ENCODE measurements around the gene TBC1D14. TPM values are rescaled to one million over a fixed set of nuclear protein-coding genes. Genes with fewer than 3 reads are reported as not detected.

The TBC1D14 gene
- total RNA-seq, 1 donor from 2014 or later = 36.7 TPM

DNA sequence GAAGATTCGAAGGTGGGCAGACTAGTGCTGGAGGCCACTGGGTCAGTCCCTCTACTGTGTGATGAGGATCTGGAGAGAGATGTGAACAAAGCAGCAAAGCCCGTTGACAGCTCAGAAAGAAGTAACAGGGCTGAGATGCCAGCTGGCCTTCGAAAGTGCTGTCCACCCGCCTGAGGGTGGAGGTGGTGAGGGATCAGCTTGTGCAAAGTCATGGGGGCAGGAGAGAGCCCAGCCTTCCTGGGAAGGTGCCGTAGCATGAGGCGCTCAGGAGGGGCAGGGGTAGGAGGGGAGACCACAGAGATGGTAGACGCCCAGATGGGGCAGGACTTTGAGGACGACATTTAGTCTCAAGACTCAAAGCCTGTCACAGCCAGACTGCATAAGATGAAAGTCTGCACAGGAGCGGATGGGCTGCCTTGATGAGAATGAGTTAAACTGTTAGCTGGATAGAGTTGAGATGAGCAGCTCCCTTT is 19.7 kb downstream of the TBC1D14 start:
- no peak for DNase-seq (ENCODE audit: low read depth, low spot score)

DNA sequence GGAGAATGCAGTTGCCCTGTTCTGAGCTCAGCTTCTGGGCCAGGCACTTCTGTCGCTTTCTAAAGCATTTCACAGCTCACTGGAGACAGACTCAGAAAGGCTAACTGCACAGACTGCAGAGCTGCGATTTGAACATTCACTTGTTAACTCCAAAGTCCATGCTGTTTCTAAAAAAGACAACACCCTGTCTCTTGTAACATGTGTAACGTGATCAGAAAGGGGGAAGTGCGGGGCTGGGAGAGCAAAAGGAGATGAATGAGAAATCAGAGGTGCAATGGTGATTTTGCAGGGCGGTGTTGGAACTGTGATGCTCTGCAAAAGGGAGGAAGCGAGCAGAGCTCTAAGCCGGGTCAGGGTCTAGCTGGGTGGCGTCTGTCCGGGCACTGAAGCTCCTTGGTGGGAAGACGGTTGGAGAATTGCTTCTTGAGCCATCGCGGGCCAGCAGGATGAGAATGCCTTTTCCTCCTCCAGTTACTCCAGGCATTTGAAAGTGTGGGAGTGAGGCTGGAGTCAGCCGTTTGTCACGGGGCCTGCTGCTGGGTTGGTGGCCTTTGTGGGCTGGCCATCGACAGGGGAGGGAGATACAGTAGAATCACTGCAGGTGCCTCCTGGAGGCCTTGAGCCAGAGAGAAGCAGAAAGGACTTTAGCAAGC is 20.3 kb downstream of the TBC1D14 start:
- DNase-seq (ENCODE audit: low read depth, low spot score) = no peak

DNA sequence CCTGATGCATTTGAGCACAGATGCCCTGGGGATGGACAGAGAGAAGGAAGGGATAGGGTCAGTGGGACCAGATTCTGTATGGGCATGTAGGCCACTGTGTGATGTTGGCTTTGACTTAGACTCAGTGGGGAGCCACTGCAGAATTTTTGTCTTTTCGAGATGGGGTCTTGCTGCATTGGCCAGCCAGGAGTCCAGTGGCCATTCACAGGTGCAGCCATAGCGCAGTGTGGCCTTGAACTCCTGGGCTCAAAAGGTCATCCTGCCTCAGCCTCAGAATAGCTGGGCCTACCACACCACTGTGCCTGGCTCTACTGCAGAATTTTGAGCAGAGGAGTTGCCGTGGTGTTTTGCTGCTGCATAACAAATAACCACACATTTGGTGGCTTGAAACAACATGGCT is 22.8 kb downstream of the TBC1D14 start:
- DNase-seq (ENCODE audit: low read depth, low spot score) = no peak

DNA sequence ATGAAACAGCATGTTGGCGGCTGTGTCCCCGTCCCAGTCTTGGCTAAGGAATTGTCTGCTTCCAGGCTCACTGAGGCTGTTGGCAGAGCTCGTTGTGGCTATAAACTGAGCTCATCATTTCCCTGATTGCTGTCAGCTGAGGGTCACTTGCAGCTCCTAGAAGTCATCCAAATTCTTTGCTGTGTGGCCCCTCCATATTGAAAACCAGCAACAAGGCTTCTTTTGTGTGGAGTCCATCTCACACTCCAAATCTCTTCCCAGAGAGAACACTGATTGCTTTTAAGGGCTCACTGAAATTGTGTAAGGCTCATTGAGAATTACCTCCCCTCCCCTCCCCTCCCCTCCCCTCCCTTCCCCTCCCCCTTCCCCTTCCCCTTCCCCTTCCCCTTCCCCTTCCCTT is 23.3 kb downstream of the TBC1D14 start:
- DNase-seq (ENCODE audit: low read depth, low spot score) = no peak

DNA sequence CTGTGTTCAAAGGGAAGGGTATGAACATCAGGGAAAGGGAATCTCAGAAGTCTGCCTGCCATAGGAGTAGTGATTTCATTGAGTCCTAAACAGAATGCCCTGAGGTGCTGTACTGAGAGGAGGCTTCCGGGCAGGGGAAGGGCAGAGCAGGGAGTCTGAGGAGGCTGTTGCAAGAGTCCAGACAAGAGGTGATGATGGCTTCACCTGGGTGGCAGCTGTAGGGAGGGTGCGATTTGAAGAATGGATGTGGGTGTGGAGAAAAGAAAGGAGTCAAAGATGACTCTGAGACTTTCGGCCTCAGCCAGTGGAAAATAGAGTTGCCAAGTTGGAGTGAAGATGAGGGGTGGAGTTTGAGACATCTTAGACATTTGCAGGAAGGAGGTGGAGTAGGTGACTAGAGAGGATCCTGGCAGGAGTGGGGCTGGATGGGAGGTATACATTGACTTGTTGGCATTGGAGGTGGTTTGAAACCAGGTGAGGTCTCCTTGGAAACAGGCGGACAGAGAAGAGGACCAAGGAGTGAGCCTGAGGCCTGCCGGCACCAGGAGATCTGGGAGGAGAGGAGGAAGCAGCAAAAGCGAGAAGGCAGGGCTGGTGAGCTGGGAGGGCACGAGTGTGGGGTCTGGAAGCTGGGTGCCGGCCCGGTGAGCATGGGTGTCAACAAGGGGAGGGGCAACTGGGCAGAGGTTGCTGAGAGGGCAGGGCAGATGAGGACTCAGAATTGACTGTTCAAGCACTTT is 24.2 kb downstream of the TBC1D14 start:
- DNase-seq (ENCODE audit: low read depth, low spot score) = no peak

DNA sequence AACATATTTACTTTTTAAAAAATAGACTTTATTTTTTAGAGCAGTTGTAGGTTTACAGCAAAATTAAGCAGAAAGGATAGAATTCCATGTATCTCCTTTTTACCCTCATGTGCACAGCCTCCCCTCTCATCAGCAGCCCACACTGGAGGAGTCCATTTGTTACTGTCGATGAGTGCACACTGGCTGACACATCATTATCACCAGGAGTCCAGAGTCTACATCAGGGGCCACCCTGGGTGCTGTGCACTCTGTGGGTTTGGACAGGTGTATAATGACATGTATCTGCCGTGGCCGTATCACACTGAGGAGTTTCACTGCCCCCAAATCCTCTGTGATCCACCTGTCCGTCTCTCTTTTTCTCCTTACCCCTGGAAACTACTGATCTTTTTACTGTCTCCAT is 26.3 kb downstream of the TBC1D14 start:
- no peak for DNase-seq (ENCODE audit: low read depth, low spot score)

DNA sequence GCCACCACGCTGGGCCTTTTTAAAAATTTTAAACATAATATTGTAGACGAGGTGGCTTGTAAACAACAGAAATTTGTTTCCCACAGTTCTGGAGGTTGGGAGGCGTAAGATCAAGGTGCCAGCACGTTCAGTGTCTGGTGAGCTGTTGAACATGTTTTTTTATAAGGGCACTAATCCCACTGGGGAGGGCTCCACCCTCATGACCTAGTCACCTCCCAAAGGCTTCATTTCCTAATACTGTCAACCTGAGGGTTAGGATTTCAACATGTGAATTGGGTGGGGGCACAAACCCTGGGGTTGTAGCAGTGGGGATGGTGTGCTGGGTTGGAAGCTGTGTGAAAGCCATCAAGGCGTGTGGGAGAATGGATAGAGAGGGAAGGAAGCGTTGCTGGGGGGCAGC is 27.6 kb downstream of the TBC1D14 start:
- no peak for DNase-seq (ENCODE audit: low read depth, low spot score)

DNA sequence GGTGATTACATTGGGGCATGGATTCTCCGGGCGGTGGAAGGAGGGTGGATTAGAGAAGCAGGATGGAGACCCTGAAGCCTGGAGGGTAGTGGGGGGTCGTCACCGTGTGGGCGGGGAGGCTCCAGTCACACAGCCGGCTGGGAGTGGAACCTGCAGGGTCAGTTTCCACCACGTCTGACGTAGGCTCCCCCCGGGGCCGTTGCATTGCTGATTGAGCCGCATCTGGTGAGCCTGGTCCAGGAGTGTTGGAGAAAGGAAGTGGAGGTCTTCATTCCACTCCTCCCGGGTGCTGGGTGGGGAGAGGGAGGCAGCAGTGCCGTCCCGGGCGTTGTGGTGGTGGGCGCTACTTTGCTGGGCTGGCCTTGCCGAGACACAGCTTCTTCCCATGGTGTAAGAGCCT is 28.1 kb downstream of the TBC1D14 start:
- no peak for DNase-seq (ENCODE audit: low read depth, low spot score)

DNA sequence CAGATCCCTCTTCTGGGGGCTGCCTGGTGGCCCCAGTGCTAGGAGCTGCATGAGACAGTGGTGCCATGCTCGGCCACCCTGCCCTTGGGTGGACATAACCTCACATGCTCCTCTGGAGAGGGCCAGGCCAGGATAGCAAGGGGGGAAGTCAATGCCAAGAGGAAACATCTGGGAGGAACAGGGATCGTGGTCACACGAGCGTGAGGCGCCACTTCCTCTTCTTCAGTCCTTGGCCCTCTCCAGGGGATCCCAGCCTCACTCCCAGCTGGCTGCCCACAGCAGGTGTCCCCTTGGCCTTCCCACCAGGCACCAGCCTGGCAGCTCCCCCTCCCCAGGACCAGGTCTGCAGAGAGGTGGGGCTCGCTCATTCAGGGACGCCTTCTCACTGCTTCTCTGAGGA is 28.6 kb downstream of the TBC1D14 start:
- peak; percentile 41 for DNase-seq (ENCODE audit: low read depth, low spot score)

DNA sequence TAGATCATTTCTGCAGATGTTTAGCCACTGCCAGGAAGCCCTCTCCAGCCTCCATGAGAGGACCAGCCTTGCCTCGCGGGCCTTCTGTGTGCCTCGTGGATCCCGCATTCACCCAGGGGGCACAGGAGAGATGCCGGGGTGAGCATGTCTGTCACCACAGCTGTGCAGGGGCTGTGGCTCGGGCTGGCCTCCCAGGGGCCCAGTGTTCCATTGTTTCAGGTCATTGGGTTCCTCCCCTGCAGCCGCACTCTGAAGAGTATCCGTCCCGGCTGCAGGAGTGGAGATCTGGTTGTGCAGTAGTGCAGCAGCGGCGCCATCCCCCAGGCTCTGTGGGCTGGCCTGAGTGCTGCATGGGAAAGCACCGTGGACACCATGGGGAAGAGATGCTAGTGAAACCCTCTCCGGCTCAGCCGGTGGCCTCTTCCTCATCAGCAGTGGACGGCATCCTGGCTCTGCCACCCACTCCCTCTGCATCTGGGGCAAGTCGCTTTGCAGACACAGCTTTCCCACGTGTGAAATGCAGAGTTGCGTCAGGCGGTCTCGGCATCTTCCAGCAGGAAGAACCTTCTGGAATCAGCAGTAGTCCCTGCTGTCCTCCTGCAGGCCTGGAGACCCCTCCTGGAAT is 29.1 kb downstream of the TBC1D14 start:
- DNase-seq (ENCODE audit: low read depth, low spot score) = no peak

DNA sequence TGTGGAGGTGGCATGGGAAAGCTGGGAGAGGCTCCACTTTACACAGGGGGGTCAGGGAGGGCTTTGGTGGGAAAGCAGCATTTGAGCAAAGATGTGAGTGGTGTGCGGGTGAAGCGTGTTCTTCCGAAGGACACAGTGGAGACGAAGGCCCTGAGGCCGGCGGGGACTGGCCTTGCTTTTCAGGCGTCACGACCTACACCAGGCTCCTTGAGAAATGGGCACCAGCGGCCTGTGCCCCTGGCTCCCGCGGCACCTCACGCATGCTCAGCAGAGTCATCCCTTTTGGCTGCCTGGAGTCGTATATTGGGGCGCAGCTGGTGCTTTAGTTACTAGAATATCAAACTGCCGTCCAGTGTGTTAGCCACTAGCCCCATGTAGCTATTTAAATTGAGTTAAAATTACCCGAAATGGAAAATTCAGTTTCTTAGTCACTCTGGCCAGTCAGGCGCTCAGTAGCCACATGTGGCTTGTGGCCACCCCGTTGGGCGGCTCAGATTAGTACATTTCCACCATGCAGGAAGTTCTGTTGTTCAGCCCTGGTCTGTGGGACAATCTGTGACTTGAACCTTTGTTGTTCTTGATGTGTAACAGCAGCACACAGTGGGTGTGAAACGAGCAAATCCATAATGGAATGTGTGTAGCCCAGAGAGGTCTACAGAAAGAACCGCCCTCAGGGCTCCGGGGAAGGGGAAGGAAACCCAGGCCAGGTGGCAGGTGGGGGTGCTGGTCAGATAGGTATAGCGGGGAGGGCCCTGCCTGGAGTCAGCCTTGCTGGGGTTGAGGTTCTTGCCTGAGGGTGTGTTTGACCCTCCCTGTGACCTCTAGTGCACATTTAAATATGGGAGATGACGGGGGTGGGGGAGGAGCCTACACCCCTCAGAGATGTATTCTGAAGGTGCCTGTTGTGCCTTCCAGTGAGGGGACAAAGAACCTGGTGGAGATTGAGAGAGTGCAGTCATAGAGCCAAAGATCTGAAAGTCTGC is 30.4 kb downstream of the TBC1D14 start:
- DNase-seq (ENCODE audit: low read depth, low spot score) = no peak

DNA sequence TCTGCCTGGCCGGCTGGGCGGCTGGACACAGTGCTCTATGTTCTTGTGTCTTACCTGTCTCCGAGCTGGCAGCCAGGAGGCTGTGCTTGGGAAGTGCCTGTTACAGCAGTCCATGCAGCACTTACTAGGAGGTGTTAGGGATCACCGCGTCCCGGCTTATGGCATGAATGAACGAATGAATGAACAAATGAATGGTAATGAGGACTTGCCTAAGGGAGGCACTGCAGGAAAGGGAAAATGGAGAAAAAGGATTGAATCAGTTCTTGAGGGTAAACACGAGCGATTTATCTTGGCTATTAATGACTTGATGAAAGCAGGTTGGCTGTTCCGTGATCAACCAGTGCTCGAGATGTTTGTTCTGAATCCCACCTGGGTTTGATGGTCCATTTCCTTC is 31.1 kb downstream of the TBC1D14 start:
- no peak for DNase-seq (ENCODE audit: low read depth, low spot score)

DNA sequence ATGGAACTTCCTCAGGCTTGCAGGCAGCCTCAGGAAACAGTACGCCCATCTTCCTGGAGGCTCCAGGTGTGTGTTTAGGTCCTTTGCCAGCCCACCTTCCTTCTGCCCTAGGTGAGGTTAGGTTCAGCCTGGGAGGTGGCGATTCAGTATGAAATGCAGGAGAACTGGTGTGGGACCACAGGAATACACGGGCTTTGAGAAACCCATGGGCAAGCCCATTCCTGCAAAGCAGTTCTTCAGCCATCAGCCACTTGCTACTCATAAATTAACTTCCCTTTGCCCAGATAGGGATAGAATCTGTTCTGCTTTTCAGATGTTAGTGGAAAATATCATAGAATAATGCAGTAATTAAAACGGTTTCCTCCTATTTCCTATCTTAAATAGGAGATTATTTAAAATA is 32.2 kb downstream of the TBC1D14 start:
- no peak for DNase-seq (ENCODE audit: low read depth, low spot score)

DNA sequence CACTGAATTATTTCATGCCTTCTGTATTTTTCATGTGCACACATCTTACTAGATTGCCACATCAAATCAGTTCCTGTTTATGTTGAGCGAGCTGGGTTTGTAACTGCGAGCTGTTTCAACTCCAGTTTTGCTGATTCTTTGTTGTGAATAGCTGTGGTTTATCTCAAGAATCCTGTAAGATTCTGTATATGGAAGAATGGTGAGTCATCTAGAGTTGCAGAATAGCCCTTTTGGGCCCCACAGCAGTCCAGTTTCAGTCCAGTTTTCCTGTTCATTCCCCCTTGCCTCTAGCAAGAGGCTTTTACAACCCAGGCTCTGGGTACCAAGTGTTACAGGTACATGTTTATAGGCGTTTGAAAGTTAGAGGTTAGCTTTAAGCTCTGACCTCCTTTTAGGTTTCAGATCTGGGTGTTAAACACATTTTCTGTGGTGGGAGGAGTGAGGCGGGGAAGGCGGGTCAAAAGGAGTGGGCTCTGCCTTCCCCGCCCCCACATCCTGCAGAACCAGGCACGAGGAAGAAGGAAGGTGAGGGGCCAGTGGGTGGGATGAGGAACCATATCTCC is 32.7 kb downstream of the TBC1D14 start:
- peak; percentile 41 for DNase-seq (ENCODE audit: low read depth, low spot score)

DNA sequence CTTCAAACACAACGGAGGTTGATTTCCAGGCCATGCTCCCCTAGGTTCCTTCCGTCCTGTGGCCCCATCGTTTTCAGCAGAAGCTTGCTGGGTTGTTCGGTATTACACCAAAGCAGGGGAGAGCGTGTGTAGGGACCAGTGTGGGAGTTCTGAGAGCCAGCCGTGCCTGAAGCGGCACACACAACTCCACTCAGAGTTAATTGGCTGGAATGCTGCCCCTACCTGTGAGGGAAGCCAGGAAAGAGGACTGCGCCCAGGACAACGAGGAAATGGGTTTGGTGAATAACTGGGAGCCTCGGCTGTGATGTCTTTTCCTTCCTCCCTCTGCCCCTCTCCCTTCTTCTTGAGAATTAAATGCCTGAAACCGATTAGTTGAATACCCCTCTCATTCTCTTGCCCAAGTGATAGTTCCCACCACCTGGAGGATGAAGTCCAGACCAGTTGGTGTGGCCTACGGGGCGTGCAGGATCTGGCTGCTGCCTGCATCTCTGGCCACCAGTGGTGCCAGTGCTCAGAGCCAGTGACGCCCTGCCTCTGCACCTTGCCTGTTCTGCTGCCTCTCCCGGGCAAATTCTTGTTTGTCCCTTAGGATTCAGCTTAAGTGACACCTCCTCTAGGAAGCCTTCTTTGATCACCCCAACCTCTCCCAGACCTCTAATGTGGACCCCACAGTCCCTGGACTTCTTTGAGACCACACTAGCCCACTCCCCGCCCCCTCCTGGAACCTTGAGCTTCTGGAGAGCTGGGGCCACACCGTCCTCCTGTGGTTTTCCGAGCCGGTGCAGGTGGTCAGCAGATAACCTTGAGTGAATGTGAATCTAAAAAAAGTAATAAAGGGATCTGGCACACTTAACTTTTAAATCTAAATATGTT is 33.6 kb downstream of the TBC1D14 start:
- DNase-seq (ENCODE audit: low read depth, low spot score) = no peak

DNA sequence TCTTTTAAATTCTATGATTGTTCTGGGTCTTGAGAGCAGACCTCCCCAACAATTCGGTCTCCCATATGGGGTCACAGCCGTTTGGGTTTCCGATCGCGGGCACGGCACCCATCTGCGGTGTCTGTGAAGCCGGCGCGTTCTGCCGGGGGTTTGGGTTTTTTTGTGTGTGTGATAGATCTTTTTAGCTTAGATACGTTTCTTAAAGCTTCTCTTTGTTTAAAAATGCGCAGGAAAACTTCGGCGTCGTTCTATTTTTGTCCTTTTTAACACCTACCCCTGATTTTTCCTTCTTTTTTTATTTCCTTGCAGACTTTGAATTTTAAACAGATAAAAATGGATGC is 34.2 kb downstream of the TBC1D14 start:
- DNase-seq (ENCODE audit: low read depth, low spot score) = no peak

DNA sequence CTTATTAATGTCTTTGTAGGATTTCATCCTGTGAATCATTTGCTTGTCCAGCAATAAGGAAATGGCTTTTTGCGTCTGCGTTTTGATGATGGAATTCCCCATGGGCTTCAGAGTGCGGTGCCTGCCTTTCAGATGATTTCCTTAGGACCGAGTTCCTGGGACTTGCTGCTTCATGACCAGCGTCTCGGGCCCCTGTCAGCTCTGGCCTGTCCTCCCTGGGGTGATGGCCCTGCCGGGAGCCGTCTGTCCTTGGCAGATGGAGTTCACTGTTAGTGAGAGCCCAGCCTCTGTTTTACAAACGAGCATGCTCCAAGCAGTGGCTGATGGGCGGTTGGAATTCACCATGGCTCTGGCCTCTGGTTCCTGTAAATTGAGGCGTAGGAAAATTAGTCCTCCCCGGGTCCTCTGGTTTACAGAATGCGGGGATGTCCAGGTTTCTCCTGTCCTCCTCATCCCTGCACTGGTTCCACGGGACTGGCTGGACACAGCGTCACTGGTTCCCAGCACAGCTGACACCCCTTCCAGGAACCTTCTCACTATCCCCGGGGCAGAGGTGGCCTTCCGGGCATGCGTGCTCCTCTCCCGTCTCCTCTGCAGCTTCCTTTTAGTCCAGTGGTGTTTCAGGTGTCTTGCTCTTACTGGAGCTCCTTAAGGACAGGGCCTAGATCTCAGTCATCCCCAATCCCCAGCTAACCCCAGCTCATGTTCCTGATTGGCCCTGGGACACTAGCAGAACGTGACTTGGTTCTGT is 34.9 kb downstream of the TBC1D14 start:
- no peak for DNase-seq (ENCODE audit: low read depth, low spot score)

DNA sequence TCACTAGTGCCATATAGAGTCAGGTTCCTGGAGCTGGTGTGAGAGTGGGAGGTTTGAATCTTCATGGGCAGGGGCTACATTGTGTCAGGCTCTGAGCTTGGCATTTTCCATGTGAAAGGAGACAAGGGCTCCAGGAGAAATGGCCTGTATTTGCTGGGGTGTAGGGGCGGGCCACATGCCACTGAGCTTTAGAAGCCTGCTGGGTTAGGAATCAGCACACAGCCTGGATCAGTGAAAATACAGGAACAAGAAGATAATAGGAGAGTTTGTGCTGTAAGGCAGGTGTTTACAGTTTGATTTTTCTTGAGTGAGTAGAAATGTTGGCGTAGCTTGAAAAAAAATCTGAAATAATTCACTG is 35.4 kb downstream of the TBC1D14 start:
- DNase-seq (ENCODE audit: low read depth, low spot score) = no peak

DNA sequence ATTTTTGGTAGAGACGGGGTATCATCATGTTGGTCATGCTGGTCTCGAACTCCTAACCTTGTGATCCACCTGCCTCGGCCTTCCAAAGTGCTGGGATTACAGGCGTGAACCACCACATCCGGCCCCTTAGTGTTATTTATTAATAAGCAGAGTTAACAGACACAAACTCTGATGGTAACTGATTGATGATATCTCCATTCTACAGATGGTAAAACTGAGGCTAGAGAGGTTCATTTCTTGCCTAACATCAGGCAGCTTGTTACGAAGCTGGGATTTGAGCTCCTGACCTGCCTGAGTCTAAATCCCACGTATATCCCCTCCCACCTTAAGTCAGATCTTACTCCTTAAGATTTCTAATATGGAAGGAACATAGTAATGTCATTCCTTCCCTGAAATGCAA is 36.9 kb downstream of the TBC1D14 start:
- no peak for DNase-seq (ENCODE audit: low read depth, low spot score)

DNA sequence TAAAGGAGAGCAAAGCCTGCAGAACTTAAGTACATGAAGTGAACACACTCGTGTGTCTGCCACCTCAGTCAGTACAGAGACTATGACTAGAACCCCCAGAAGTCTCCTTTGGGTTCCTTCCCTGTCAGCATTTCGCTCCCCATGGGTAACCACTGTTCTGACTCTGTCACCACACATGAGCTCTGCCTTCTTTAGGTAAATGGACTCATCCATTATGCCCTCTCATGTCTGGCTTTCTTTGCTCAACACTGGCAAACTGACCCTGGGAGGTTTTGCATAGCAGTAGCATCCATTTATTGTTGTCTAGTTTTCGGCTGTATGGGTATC is 38.5 kb downstream of the TBC1D14 start:
- no peak for DNase-seq (ENCODE audit: low read depth, low spot score)
